H9 (cell line): ENCODE data around the gene INPP5F. TPM values are rescaled to one million over a fixed set of nuclear protein-coding genes. Genes with fewer than 3 reads are reported as not detected.

Experiments used
- DNase-seq: peaks from one replicate; pipeline ENCODE4 v3.0.0-alpha.2; 2017
- H2AFZ ChIP-seq: one replicate; pipeline ENCODE4 v1.6.1; 2013; ENCODE audit warnings: mild to moderate bottlenecking, low read length, control low read depth, moderate library complexity
- H2AK5ac ChIP-seq: 2 replicates; pipeline ENCODE4 v1.6.1; 2013; ENCODE audit warnings: low read length, control low read depth, mixed read lengths; ENCODE audit not compliant: insufficient read length
- H2BK120ac ChIP-seq: one replicate; pipeline ENCODE4 v1.6.1; 2013; ENCODE audit warnings: low read depth, mild to moderate bottlenecking, low read length, control low read depth, inconsistent platforms; ENCODE audit not compliant: poor library complexity, severe bottlenecking
- H2BK12ac ChIP-seq: 2 replicates; pipeline ENCODE4 v1.6.1; 2013; ENCODE audit warnings: low read length, control low read depth, mixed read lengths, low read depth; ENCODE audit not compliant: insufficient read length
- H2BK15ac ChIP-seq: 2 replicates; pipeline ENCODE4 v1.6.1; 2013; ENCODE audit warnings: low read depth, low read length, control low read depth
- H2BK20ac ChIP-seq: one replicate; pipeline ENCODE4 v1.6.1; 2013; ENCODE audit warnings: low read depth, mild to moderate bottlenecking, low read length, control low read depth, inconsistent platforms; ENCODE audit not compliant: poor library complexity, severe bottlenecking
- H2BK5ac ChIP-seq: 2 replicates; pipeline ENCODE4 v1.6.1; 2013; ENCODE audit warnings: low read length, control low read depth, mixed read lengths; ENCODE audit not compliant: insufficient read length
- H3K14ac ChIP-seq: 2 replicates; pipeline ENCODE4 v1.6.1; 2013; ENCODE audit warnings: low read length, control low read depth; ENCODE audit not compliant: insufficient read depth
- H3K18ac ChIP-seq: 2 replicates; pipeline ENCODE4 v1.6.1; 2013; ENCODE audit warnings: low read depth, mild to moderate bottlenecking, mixed read lengths, low read length, control low read depth; ENCODE audit not compliant: insufficient read length
- H3K23ac ChIP-seq: 2 replicates; pipeline ENCODE4 v1.6.1; 2013; ENCODE audit warnings: low read length, control low read depth, mixed read lengths, low read depth; ENCODE audit not compliant: insufficient read length
- H3K23me2 ChIP-seq: 2 replicates; pipeline ENCODE4 v1.6.1; 2013; ENCODE audit warnings: low read depth, mild to moderate bottlenecking, mixed read lengths, low read length, control low read depth; ENCODE audit not compliant: insufficient read length, poor library complexity, severe bottlenecking
- H3K27ac ChIP-seq: 2 replicates; pipeline ENCODE4 v1.5.1; 2013; ENCODE audit warnings: low read length, control low read depth, mixed read lengths, low read depth; ENCODE audit not compliant: insufficient read length
- H3K27me3 ChIP-seq: 2 replicates; pipeline ENCODE4 v1.6.1; 2013; ENCODE audit warnings: low read length, control low read depth, inconsistent platforms; ENCODE audit not compliant: insufficient read depth
- H3K4ac ChIP-seq: 2 replicates; pipeline ENCODE4 v1.6.1; 2013; ENCODE audit warnings: low read depth, mild to moderate bottlenecking, control low read depth, inconsistent platforms, low read length, moderate library complexity
- H3K4me1 ChIP-seq: 2 replicates; pipeline ENCODE4 v1.6.1; 2013; ENCODE audit warnings: low read length, control low read depth, inconsistent platforms; ENCODE audit not compliant: insufficient read depth
- H3K4me2 ChIP-seq: 2 replicates; pipeline ENCODE4 v1.6.1; 2013; ENCODE audit warnings: low read length, control low read depth, mixed read lengths; ENCODE audit not compliant: insufficient read length, insufficient read depth
- H3K56ac ChIP-seq: 2 replicates; pipeline ENCODE4 v1.6.1; 2013; ENCODE audit warnings: low read depth, mild to moderate bottlenecking, mixed read lengths, low read length, control low read depth; ENCODE audit not compliant: insufficient read length
- H3K79me1 ChIP-seq: 2 replicates; pipeline ENCODE4 v1.6.1; 2013; ENCODE audit warnings: low read depth, mild to moderate bottlenecking, moderate library complexity, low read length, control low read depth, inconsistent platforms; ENCODE audit not compliant: insufficient read depth, poor library complexity, severe bottlenecking
- H3K79me2 ChIP-seq: 2 replicates; pipeline ENCODE4 v1.6.1; 2013; ENCODE audit warnings: low read length, control low read depth, inconsistent platforms; ENCODE audit not compliant: insufficient read depth
- H3K9ac ChIP-seq: 2 replicates; pipeline ENCODE4 v1.6.1; 2013; ENCODE audit warnings: low read length, control low read depth, mixed read lengths; ENCODE audit not compliant: insufficient read length; ENCODE audit errors: extremely low read depth
- H3K9me3 ChIP-seq: one replicate; pipeline ENCODE4 v1.6.1; 2013; ENCODE audit warnings: low read depth, low read length, inconsistent platforms; ENCODE audit not compliant: control insufficient read depth
- H3T11ph ChIP-seq: one replicate; pipeline ENCODE4 v1.6.1; 2013; ENCODE audit warnings: mild to moderate bottlenecking, low read length, control low read depth, inconsistent platforms
- H4K20me1 ChIP-seq: one replicate; pipeline ENCODE4 v1.6.1; 2013; ENCODE audit not compliant: control insufficient read depth, insufficient read length, insufficient read depth
- H4K5ac ChIP-seq: 2 replicates; pipeline ENCODE4 v1.6.1; 2013; ENCODE audit warnings: low read depth, mild to moderate bottlenecking, mixed read lengths, low read length, control low read depth; ENCODE audit not compliant: insufficient read length
- H4K8ac ChIP-seq: replicated peaks from 2 replicates; pipeline ENCODE4 v1.6.1; 2013; ENCODE audit warnings: low read length, control low read depth, mixed read lengths, low read depth; ENCODE audit not compliant: insufficient read length
- H4K91ac ChIP-seq: 2 replicates; pipeline ENCODE4 v1.6.1; 2013; ENCODE audit warnings: low read depth, mild to moderate bottlenecking, moderate library complexity, mixed read lengths, low read length, control low read depth; ENCODE audit not compliant: insufficient read length
- H3K27ac Mint-ChIP-seq, 3 experiments: 2 replicates in 2 of 3; 3 replicates in 1 of 3; pipeline ENCODE4 v1.8.0; 2020 to 2021; ENCODE audit warnings: mixed read lengths in 3 of 3, mild to moderate bottlenecking in 1 of 3, moderate library complexity in 1 of 3
- H3K27me3 Mint-ChIP-seq: 2 replicates; pipeline ENCODE4 v1.8.0; 2021; ENCODE audit warnings: low read depth, mild to moderate bottlenecking, moderate library complexity, mixed read lengths
- H3K36me3 Mint-ChIP-seq, 3 experiments: 2 replicates in 2 of 3; 3 replicates in 1 of 3; pipeline ENCODE4 v1.8.0; 2020 to 2021; ENCODE audit warnings: low read depth in 3 of 3, mixed read lengths in 3 of 3; ENCODE audit not compliant: insufficient read depth in 1 of 3
- H3K4me1 Mint-ChIP-seq, 2 experiments: 2 replicates each; pipeline ENCODE4 v1.8.0; 2020; ENCODE audit warnings: mixed read lengths in 2 of 2
- H3K4me3 Mint-ChIP-seq, 2 experiments: 2 replicates in 1 of 2; 3 replicates in 1 of 2; pipeline ENCODE4 v1.8.0; 2020 to 2021; ENCODE audit warnings: mild to moderate bottlenecking in 2 of 2, mixed read lengths in 2 of 2, moderate library complexity in 1 of 2
- H3K9me3 Mint-ChIP-seq, 2 experiments: 2 replicates in 1 of 2; 3 replicates in 1 of 2; pipeline ENCODE4 v1.8.0; 2020; ENCODE audit warnings: mild to moderate bottlenecking in 2 of 2, mixed read lengths in 2 of 2, moderate library complexity in 1 of 2
- total RNA-seq: library from RNA; stranded (reverse); gene quantifications from 2 replicates; pipeline ENCODE4 v1.2.1, GENCODE V29; 2021
- TF ChIP-seq, protein P1 (sequence below): fragments of 200-600 bp; sonication (generic); conservative IDR thresholded peaks from 3 replicates; pipeline ENCODE4 v1.8.0; 2021; ENCODE audit warnings: antibody characterized with exemption, mild to moderate bottlenecking

INPP5F gene
- total RNA-seq, 1 experiment from 2014 or later, result 108 TPM

DNA sequence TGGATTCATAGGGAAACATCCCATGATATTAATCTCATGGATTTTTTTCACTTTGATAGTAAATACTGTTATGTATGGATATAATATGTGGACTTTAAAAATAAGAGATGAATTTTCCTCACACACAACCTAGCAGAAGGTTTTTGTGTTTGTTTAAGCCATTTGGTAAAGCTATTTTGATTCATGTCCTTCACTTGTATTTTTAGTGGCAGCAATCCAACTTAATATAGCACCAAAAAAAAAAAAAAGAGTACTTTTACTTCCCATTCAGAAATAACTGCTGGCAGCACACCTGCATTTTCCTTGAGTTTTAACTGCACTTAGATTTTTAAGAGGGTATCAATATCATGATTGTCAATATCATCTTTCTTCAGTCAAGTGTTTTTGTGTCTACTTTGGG lies 86.8 kb downstream of the INPP5F start:
- Histone ChIP-seq H3K79me1 (no peaks in the 10 kb centered on the region), H2BK20ac (no peak overlapping the region), H3K23me2 (no peaks in the 10 kb centered on the region), H4K91ac (no peak overlapping the region), H3K27me3 (no peaks in the 10 kb centered on the region), H2BK5ac (no peak overlapping the region), H4K20me1 (no peaks in the 10 kb centered on the region), H3K23ac (no peak overlapping the region), H4K5ac (no peak overlapping the region), H3K27ac (no peak overlapping the region), H2AFZ (no peak overlapping the region), H3K56ac (no peak overlapping the region), H3K4me2 (no peak overlapping the region), H3T11ph (no peak overlapping the region), H3K79me2 (no peaks in the 10 kb centered on the region), H3K14ac (no peak overlapping the region), H3K4ac (no peak overlapping the region), H2BK120ac (no peak overlapping the region), H4K8ac (no peak overlapping the region), H3K9ac (no peak overlapping the region), H2BK15ac (no peak overlapping the region), H2BK12ac (no peak overlapping the region), H3K9me3 (no peaks in the 10 kb centered on the region), H3K18ac (no peak overlapping the region), H3K4me1 (no peaks in the 10 kb centered on the region), H2AK5ac (no peak overlapping the region)
- Mint-ChIP-seq H3K4me1 (peaks cover 3 to 4% of the 10 kb centered on the region in 2 experiments), H3K27me3 (no peaks in the 10 kb centered on the region), H3K27ac (no peak overlapping the region), H3K9me3 (no peaks in the 10 kb centered on the region), H3K4me3 (no peak overlapping the region), H3K36me3 (peaks cover 6 to 17% (median 11%) of the 10 kb centered on the region in 3 experiments)
- DNase-seq, result no peak
- TF ChIP-seq, protein P1, sequence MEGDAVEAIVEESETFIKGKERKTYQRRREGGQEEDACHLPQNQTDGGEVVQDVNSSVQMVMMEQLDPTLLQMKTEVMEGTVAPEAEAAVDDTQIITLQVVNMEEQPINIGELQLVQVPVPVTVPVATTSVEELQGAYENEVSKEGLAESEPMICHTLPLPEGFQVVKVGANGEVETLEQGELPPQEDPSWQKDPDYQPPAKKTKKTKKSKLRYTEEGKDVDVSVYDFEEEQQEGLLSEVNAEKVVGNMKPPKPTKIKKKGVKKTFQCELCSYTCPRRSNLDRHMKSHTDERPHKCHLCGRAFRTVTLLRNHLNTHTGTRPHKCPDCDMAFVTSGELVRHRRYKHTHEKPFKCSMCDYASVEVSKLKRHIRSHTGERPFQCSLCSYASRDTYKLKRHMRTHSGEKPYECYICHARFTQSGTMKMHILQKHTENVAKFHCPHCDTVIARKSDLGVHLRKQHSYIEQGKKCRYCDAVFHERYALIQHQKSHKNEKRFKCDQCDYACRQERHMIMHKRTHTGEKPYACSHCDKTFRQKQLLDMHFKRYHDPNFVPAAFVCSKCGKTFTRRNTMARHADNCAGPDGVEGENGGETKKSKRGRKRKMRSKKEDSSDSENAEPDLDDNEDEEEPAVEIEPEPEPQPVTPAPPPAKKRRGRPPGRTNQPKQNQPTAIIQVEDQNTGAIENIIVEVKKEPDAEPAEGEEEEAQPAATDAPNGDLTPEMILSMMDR, result no peak
